PC-9 (cell line): ENCODE data around the gene FAM43B. TPM values are rescaled to one million over a fixed set of nuclear protein-coding genes. Genes with fewer than 3 reads are reported as not detected.

Source experiments
- Bru-seq: library from RNA; stranded (reverse); fragments of 400-500 nt; gene quantifications from one replicate; lab custom pipeline; 2021; lab: Mats Ljungman, UMichigan
- BruChase-seq, 2 experiments: library from RNA; stranded (reverse); fragments of 400-500 nt; gene quantifications; one replicate each; lab custom pipeline; 2021; lab: Mats Ljungman, UMichigan
- BruUV-seq: library from RNA; stranded (reverse); fragments of 400-500 nt; replicated peaks from 2 replicates; lab custom pipeline; 2021; lab: Mats Ljungman, UMichigan
- CTCF ChIA-PET: fragments of 300-600 bp; sonication (Branson Sonifier 250); formaldehyde crosslinking; loops from one replicate; lab custom pipeline; 2022; ENCODE audit warnings: antibody characterized with exemption; lab: Charles Lee
- POLR2A ChIA-PET: fragments of 300-600 bp; sonication (Branson Sonifier 250); formaldehyde crosslinking; loops from one replicate; lab custom pipeline; 2022; ENCODE audit warnings: antibody characterized with exemption; ENCODE audit not compliant: unreplicated experiment; lab: Charles Lee
- DNase-seq, 2 experiments: peaks; one replicate each; pipeline versions ENCODE4 v3.0.0 to v3.0.0-alpha.2; 2015 to 2022; ENCODE audit warnings: mixed read lengths in 1 of 2
- H2AFZ ChIP-seq: fragments of 200-600 bp; sonication (generic); 2 replicates; pipeline ENCODE4 v1.8.1; 2017; ENCODE audit warnings: antibody characterized with exemption
- H3F3A ChIP-seq: fragments of 200-600 bp; sonication (generic); 2 replicates; pipeline ENCODE4 v1.8.1; 2017; ENCODE audit warnings: antibody characterized with exemption, mild to moderate bottlenecking, low read depth; ENCODE audit not compliant: insufficient read depth
- H3K27ac ChIP-seq: fragments of 200-600 bp; sonication (generic); 2 replicates; pipeline ENCODE4 v1.6.1; 2016; ENCODE audit warnings: mixed run types
- H3K27me3 ChIP-seq: fragments of 200-600 bp; sonication (generic); 2 replicates; pipeline ENCODE4 v1.6.1; 2016; ENCODE audit warnings: low read depth, mixed run types; ENCODE audit not compliant: insufficient read depth
- H3K36me3 ChIP-seq: fragments of 200-600 bp; sonication (generic); 2 replicates; pipeline ENCODE4 v1.6.1; 2016; ENCODE audit warnings: low read depth, mixed run types
- H3K4me1 ChIP-seq: fragments of 200-600 bp; sonication (generic); replicated peaks from 2 replicates; pipeline ENCODE4 v1.6.1; 2016; ENCODE audit warnings: mixed run types; ENCODE audit not compliant: insufficient read depth
- H3K4me2 ChIP-seq: fragments of 200-600 bp; sonication (generic); 2 replicates; pipeline ENCODE4 v1.6.1; 2017; ENCODE audit warnings: mixed run types
- H3K4me3 ChIP-seq: fragments of 200-600 bp; sonication (generic); 2 replicates; pipeline ENCODE4 v1.6.1; 2016; ENCODE audit warnings: mixed run types
- H3K79me2 ChIP-seq: fragments of 200-600 bp; sonication (generic); 2 replicates; pipeline ENCODE4 v1.6.1; 2017; ENCODE audit warnings: low read depth, mixed run types
- H3K9me2 ChIP-seq: fragments of 200-600 bp; sonication (generic); 2 replicates; pipeline ENCODE4 v1.8.1; 2017; ENCODE audit warnings: mild to moderate bottlenecking; ENCODE audit not compliant: insufficient read depth
- H3K9me3 ChIP-seq: fragments of 200-600 bp; sonication (generic); 2 replicates; pipeline ENCODE4 v1.8.1; 2016; ENCODE audit warnings: low read depth; ENCODE audit not compliant: insufficient read depth
- H4K20me1 ChIP-seq: fragments of 200-600 bp; sonication (generic); 2 replicates; pipeline ENCODE4 v1.8.1; 2017; ENCODE audit not compliant: insufficient read depth
- EZH2 ChIP-seq: fragments of 200-600 bp; sonication (generic); IDR thresholded peaks from 2 replicates; pipeline ENCODE4 v1.8.0; 2017; ENCODE audit warnings: antibody characterized with exemption, low read depth
- intact Hi-C: fragments of 100-400 bp; cut with micrococcal nuclease; formaldehyde crosslinking; loops from one replicate; pipeline ENCODE4 v1.10.0; 2022; ENCODE audit not compliant: unreplicated experiment
- long read RNA-seq: library from polyadenylated mRNA; stranded (forward); transcript quantifications from one replicate; pipeline ENCODE4 v2.0.0, GENCODE V29; 2022
- total RNA-seq: library from RNA; stranded (reverse); gene quantifications from 2 replicates; pipeline ENCODE4 v1.2.3, GENCODE V29; 2021
- TF ChIP-seq, protein P1 (sequence below): fragments of 200-600 bp; sonication (generic); conservative IDR thresholded peaks from 2 replicates; pipeline ENCODE4 v1.6.1; 2017; ENCODE audit warnings: mixed run types, antibody characterized with exemption, mild to moderate bottlenecking, moderate library complexity

FAM43B gene, protein sequence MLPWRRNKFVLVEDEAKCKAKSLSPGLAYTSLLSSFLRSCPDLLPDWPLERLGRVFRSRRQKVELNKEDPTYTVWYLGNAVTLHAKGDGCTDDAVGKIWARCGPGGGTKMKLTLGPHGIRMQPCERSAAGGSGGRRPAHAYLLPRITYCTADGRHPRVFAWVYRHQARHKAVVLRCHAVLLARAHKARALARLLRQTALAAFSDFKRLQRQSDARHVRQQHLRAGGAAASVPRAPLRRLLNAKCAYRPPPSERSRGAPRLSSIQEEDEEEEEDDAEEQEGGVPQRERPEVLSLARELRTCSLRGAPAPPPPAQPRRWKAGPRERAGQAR
- total RNA-seq, result not detected in 2 replicates
- Bru-seq, nascent RNA, result not detected
- not detected for BruChase-seq, experiment 1, labeled RNA remaining after a 2-hour chase
- not detected for BruChase-seq, experiment 2, labeled RNA remaining after a 6-hour chase
- long read RNA-seq, result 0 reads

DNA sequence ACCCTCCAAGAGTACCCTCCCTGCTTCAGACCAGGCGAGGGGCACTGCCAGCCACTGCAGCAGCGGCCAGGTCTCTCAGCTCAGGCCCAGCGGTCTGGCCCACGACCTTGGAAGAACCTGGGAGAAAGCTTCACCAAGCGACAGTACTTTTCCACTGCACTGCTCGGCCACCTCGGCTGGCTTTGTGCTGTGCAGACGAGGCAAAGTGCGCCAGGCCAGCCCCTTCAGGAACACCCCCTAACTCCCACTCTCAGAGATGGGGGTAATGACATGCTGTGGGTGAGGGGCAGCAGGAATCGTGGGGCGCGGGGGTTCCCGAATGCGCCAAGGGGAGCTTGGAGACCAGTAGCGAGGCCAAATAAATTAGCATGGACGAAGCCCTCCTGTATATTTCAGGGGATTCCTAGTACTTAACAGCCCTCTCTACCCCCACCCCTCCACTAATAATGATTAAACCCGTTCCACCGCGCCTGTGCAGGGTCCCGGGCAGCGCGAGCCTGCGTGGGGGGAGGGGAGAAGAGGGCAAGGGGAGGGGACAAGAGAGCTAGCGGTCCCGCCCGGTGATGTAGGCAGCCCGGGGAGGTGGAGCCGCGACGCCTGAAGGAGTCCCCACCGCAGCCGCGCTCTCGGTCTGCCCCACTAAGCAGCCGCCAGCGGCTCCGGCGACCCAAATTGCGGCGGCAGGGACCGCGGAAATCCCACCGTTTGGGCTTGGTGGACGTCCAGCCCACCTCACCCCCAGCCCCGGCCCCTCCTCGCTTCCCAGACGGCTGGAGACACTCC lies at the start of gene FAM43B:
Gene FAM43B, plus strand, starts transcription at position 629 of the 783 bp plus-strand sequence. CDS start 401 bp downstream, outside the sequence.
- no peaks in the 10 kb centered on the region for H4K20me1 ChIP-seq
- no peak within 1 kb of the TSS for H3K27ac ChIP-seq
- no peak for DNase-seq
- H3K4me2 ChIP-seq, result no peak within 1 kb of the TSS
- TF ChIP-seq, protein P1, sequence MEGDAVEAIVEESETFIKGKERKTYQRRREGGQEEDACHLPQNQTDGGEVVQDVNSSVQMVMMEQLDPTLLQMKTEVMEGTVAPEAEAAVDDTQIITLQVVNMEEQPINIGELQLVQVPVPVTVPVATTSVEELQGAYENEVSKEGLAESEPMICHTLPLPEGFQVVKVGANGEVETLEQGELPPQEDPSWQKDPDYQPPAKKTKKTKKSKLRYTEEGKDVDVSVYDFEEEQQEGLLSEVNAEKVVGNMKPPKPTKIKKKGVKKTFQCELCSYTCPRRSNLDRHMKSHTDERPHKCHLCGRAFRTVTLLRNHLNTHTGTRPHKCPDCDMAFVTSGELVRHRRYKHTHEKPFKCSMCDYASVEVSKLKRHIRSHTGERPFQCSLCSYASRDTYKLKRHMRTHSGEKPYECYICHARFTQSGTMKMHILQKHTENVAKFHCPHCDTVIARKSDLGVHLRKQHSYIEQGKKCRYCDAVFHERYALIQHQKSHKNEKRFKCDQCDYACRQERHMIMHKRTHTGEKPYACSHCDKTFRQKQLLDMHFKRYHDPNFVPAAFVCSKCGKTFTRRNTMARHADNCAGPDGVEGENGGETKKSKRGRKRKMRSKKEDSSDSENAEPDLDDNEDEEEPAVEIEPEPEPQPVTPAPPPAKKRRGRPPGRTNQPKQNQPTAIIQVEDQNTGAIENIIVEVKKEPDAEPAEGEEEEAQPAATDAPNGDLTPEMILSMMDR, result no peak
- no peak for TF ChIP-seq EZH2
- no peaks in the 10 kb centered on the region for H3K79me2 ChIP-seq
- no peaks in the 10 kb centered on the region for H3K9me3 ChIP-seq
- H3K4me1 ChIP-seq, result no peaks in the 10 kb centered on the region
- CTCF ChIA-PET, result interaction anchor here (0.6 kb wide), 2 partner anchors 29 to 869 kb away, joined by 4 to 6 read pairs; no protein-coding TSS in a partner anchor
- no peaks in the 10 kb centered on the region for H3F3A ChIP-seq
- POLR2A ChIA-PET, result no interaction called here
- H3K9me2 ChIP-seq, result no peaks in the 10 kb centered on the region; the same call in 1 of the 2 replicates
- no peak within 1 kb of the TSS for H2AFZ ChIP-seq
- BruUV-seq, result no TSS peak
- no peaks in the 10 kb centered on the region for H3K36me3 ChIP-seq
- no peak within 1 kb of the TSS for H3K4me3 ChIP-seq
- intact Hi-C loops, result no loop called here
- no peaks in the 10 kb centered on the region for H3K27me3 ChIP-seq

DNA sequence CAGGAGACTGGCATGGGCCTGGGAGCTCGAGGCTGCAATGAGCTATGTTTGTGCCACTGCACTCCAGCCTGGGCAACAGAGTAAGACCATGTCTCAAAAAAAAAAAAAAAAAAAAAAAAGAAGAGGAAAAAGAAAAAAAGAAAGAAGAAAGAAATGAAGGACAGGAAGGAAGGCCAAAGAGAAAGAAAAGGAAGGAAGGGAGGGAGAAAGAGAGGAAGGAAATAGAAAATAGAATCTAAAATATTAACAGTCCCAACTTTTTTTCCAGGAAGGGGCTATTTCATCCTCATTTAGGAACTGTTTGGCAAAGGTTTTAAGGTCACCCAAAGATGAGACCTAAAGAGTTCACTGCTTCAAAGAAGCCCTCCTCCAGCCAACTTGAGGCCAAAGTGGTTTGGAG lies 46.9 kb upstream of the FAM43B start:
- H3K79me2 ChIP-seq, result peaks cover 40% of the 10 kb centered on the region
- H2AFZ ChIP-seq, result no peak overlapping the region
- H3F3A ChIP-seq, result peaks cover 8% of the 10 kb centered on the region; the same call in 1 of the 2 replicates
- intact Hi-C loops, result no loop called here
- peak overlapping the region; percentile 85; the same call in 1 of the 2 replicates for H3K4me2 ChIP-seq
- H3K4me3 ChIP-seq, result no peak overlapping the region
- POLR2A ChIA-PET, result interaction anchor here (0.6 kb wide), 1 partner anchor 348 kb away, joined by 4 read pairs; no protein-coding TSS in a partner anchor
- TF ChIP-seq, protein P1, result no peak
- TF ChIP-seq EZH2, result no peak
- BruUV-seq, result no TSS peak
- no peaks in the 10 kb centered on the region for H3K36me3 ChIP-seq
- H3K4me1 ChIP-seq, result peaks cover 9% of the 10 kb centered on the region
- H3K27ac ChIP-seq, result no peak overlapping the region
- H3K9me2 ChIP-seq, result no peaks in the 10 kb centered on the region; the same call in 1 of the 2 replicates
- CTCF ChIA-PET, result no interaction called here
- H3K27me3 ChIP-seq, result no peaks in the 10 kb centered on the region
- no peaks in the 10 kb centered on the region for H4K20me1 ChIP-seq
- DNase-seq, result no peak
- no peaks in the 10 kb centered on the region for H3K9me3 ChIP-seq

DNA sequence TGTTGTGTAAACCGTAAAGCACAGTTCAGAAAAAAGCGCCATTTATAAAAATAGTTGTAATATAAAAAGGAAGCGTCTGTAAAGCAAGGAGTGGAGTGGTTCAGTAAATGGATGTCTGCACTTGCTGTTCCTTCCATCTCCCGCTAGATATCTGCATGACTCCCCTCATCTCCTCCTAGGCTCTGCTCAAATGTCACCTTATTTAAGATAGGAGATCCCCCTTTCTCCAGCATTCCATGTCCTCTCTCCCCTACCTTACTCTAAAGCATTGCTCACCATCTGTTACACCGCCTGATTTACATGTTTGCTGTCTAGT lies 45.2 kb upstream of the FAM43B start:
- Histone ChIP-seq H3K27me3 (no peaks in the 10 kb centered on the region), H3K4me1 (peaks cover 16% of the 10 kb centered on the region), H3K36me3 (no peaks in the 10 kb centered on the region), H2AFZ (peak overlapping the region; percentile 90; the same call in 1 of the 2 replicates), H3F3A (peaks cover 16% of the 10 kb centered on the region; the same call in 1 of the 2 replicates), H3K79me2 (peaks cover 40% of the 10 kb centered on the region), H3K4me2 (peak overlapping the region; percentile 85), H3K9me2 (no peaks in the 10 kb centered on the region; the same call in 1 of the 2 replicates), H3K27ac (peak overlapping the region; percentile 61), H3K9me3 (no peaks in the 10 kb centered on the region), H3K4me3 (peak overlapping the region; percentile 94), H4K20me1 (no peaks in the 10 kb centered on the region)
- BruUV-seq, result no TSS peak
- CTCF ChIA-PET, result no interaction called here
- intact Hi-C loops, result no loop called here
- no peak for DNase-seq
- no peak for TF ChIP-seq EZH2
- TF ChIP-seq, protein P1, result no peak
- POLR2A ChIA-PET, result interaction anchor here (0.8 kb wide), 1 partner anchor 127 kb away, joined by 6 read pairs; no protein-coding TSS in a partner anchor
